Activated T-cell treated with anti-CD3 and anti-CD28 coated beads for 1 hour (primary cell): ENCODE data around the gene LSR.

ENCODE experiments used
- DNase-seq: peaks from one replicate; pipeline ENCODE4 v3.0.0-alpha.2; 2020; ENCODE audit warnings: low read depth

LSR gene, protein sequence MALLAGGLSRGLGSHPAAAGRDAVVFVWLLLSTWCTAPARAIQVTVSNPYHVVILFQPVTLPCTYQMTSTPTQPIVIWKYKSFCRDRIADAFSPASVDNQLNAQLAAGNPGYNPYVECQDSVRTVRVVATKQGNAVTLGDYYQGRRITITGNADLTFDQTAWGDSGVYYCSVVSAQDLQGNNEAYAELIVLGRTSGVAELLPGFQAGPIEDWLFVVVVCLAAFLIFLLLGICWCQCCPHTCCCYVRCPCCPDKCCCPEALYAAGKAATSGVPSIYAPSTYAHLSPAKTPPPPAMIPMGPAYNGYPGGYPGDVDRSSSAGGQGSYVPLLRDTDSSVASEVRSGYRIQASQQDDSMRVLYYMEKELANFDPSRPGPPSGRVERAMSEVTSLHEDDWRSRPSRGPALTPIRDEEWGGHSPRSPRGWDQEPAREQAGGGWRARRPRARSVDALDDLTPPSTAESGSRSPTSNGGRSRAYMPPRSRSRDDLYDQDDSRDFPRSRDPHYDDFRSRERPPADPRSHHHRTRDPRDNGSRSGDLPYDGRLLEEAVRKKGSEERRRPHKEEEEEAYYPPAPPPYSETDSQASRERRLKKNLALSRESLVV

DNA sequence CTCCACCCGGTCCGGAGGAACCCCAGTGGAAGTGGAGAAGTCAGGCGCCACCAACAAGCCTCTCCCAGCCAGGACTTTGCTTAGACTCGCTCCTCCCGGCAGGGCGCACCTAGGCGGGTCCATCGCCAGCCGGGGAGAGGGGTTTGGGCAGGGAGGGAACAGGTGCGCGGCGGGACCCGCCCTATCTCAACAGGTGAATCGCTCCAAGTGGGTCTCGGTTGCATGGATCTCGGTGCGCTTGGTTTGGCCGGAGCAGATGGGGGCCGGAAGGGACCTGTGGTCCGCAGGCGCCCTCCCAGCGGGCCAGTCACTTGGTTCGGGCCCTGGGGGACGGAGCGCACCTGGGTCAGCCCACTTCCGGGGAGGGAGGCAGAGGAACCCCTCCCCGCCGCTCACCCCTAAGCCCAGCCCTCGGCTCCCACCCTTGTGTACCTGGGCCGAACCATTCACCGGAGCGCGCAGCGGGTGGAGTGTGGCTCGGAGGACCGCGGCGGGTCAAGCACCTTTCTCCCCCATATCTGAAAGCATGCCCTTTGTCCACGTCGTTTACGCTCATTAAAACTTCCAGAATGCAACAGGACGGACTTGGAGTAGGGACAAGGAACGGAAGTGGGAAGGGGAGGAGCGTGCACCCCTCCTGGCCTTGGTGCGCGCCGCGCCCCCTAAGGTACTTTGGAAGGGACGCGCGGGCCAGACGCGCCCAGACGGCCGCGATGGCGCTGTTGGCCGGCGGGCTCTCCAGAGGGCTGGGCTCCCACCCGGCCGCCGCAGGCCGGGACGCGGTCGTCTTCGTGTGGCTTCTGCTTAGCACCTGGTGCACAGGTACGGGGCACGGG is at the start of gene LSR:
TSS of gene LSR (plus strand) at position 693 of the 836 bp plus-strand sequence. CDS start at position 714, 21 bp downstream.
- peak; percentile 71 for DNase-seq

DNA sequence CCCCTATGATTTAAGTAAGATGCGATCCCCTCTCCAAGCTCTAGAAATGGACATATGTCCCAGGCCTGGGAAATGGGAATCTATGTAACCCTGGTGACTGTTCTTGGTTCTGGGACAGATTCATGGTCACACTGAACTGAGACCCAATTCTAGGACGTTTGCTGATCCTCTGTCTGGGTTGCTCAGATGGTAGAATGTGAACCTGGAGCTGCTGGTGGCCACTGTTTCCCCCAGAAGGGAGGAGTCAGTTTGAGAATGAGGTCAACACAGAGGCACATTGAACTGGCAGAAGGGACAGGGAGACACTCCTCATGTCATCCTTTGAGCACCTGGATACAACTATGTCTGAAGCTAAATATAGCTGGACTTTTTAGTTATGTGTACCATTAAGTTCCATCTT is 49.3 kb upstream of the LSR start:
- no peak for DNase-seq

DNA sequence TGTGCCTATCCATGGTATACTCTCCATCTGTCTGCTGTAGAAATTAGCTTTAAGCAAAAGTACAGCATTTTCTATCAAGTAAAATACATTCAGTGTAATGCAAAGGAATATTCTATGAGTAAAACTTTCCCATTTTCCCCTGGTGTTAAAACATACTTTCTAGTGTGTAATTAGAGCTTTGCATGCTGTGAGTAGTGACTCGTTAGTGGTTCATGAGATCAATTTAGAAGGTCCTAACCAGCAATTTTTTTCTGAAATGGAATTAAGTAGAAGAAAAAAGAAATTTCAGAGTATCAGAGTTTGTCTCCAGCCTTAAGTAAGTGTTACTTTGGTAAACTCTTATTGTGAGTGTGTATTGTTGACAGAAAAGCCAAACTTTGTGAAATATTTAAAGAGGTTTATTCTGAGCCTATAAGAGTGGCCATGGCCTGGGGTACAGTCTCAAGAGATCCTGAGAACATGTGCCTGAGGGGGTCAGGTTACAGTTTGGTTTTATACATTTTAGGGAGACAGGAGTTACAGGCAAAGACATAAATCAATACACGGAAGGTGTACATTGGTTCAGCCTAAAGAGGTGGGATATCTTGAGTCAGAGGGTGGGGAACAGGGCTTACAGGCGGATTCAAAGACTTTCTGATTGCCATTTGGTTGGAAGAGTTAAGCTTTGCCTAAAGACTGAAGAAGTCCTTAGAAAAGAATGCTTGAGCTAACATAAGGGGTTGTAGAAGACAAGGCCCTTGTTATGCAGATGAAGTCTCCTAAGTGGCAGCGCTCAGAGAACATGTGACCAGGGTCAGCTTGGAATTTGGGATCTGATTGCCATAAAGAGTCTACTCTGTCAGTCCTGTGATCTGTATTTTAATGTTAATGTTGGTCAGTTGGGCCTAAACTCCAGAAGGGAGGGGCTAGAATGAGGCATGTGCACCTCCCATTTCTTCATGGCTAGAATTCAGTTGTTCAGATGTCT is 45.8 kb upstream of the LSR start:
- no peak for DNase-seq

DNA sequence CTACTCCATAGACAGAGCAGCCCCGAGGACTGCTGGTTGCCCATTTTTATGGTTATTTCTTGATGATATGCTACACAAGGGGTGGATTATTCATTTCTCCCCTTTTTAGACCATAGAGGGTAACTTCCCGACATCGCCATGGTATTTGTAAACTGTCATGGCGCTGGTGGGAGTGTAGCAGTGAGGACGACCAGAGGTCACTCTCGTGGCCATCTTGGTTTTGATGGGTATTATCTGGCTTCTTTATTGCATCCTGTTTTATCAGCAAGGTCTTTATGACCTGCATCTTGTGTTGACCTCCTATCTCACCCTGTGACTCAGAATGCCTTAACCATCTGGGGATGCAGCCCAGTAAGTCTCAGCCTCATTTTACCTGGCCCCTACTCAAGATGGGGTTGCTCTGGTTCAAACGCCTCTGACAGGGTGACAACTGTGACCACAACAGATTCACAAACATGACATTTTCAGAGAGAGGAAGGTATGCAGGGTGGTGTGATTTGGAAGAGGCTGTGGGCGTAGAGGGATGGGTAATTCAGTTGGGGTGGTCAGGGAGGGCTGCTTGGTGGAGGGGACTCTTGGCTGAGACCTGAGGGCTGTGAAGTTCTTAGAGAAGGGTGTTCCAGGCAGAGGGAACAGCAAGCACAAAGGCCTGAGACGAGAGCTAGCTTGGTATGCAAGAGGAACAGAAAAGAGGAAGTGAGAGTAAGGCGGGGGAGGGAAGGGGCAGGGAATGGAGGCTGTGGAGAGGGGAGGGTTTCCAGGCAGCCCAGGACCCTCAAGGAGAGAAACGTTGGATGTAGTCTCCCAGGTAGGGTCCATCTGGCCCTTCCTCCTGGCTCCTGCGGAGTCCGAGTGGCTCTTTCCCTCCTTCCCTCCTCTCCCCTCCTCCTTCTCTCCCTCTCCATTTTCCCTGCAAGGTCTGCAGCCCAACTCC is 43.7 kb upstream of the LSR start:
- DNase-seq, result no peak

DNA sequence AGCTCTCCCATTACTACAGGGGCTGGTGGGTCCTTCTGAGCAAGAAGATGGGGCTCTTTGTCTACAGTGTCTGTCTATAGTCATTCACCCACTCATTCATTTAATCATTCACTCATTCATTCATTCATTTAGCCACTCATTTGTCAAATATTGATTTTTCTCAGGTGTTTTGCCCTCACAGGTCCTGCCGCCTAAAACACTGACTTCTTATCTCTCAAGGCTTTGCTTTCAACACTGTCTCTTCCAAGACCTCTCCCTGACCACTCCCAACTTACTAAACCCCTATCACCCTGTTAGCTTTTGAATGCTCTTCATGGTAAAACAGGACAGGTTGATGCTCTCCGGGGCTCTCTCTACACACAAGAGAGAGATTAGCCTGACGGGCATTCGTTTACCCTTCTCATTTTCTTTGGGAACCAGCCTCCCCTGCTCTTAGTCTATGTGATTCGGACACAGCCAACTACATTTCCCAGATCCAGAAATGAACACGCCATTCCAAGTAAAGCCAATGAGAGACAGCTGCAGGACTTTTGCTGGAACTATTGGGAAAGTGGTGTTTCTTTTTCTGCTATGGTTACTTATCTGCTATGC is 43.0 kb upstream of the LSR start:
- no peak for DNase-seq

DNA sequence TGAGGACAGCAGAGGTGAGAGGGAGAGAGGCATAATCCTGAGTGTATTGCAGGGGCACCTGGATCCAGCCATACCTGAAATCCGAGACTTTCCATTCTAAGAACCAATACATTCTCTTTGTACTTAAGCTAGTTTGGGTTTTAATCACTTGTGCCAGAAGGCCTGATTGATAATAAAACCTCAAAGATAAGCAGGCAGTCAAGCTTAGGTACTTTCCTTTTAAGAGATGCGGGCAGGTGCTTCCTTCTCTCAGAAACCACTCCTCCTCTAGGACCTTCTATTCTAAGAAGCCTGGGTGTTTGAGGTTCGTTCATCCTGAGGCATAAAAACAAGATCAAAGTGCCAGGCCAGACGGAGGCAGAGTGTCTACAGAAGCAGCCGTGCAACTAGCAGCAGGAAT is 42.4 kb upstream of the LSR start:
- no peak for DNase-seq

DNA sequence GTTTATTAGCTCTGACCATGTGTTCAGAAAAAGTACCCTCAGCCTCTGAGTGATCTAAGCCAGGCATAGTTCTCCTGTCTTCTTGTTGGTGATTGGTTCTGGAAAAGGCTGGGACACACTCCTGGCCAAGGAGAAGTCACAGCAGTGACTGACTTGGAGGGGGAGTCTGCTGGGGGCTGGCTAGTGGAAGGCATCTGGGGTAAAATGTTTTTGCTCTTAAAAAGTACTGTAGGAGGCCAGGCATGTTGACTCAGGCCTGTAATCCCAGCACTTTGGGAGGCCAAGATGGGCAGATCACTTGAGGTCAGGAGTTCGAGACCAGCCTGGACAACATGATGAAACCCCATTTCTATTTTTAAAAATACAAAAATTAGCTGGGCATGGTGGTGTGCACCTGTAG is 41.9 kb upstream of the LSR start:
- DNase-seq, result no peak

DNA sequence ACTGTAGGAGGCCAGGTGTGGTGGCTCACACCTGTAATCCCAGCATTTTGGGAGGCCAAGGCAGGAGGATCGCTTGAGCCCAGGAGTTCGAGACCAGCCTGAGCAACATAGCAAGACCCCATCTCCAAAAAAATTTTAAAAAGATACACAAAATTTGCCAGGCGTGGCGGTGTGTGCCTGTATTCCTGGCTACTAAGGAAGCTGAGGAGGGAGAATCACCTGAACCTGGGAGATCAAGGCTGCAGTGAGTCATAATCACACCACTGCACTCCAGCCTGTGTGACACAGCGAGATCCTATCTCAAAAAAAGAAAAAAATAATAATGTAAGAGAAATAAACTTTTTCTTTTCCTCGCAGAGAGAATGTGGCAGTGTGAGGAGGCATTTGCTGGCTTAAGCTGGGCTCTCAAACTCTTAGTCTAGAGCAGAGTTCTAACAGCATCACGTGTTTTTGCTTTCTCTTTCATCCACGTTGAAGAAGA is 41.4 kb upstream of the LSR start:
- DNase-seq, result no peak

DNA sequence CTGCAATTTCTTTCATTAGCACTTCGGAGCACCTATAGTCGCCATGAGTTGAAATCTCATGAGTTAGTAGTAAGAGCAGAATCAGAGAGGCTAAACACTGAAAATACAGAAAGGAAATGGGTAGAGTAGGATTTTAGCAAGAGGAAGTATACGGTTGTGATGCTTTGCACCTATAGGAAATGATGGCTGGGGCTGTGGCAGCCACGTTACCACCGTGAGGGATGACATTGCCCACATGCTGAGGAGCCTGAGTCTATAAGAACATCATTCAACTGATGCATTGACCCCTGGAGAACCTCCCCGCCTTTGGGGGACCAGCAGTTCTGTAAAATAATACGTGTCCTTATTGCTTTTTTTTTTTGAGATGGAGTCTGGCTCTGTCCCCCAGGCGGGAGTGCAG is 40.7 kb upstream of the LSR start:
- DNase-seq, result no peak

DNA sequence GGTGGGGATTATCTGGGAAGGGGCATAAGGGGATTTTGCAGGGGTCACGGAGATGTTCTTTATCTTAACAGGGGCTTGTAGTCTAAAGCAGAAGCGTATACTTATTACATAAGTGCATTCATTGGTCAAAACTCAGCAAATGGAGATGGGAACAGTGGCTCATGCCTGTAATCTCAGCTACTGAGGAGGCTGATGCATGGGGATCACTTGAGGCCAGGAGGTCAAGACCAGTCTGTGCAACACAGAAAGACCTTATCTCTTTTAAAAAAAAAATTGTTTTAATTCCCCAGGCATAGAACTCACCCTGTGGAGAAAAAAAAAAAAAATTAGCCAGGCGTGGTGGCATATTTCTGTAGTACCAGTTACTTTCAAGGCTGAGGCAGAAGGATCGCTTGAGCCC is 39.2 kb upstream of the LSR start:
- no peak for DNase-seq

DNA sequence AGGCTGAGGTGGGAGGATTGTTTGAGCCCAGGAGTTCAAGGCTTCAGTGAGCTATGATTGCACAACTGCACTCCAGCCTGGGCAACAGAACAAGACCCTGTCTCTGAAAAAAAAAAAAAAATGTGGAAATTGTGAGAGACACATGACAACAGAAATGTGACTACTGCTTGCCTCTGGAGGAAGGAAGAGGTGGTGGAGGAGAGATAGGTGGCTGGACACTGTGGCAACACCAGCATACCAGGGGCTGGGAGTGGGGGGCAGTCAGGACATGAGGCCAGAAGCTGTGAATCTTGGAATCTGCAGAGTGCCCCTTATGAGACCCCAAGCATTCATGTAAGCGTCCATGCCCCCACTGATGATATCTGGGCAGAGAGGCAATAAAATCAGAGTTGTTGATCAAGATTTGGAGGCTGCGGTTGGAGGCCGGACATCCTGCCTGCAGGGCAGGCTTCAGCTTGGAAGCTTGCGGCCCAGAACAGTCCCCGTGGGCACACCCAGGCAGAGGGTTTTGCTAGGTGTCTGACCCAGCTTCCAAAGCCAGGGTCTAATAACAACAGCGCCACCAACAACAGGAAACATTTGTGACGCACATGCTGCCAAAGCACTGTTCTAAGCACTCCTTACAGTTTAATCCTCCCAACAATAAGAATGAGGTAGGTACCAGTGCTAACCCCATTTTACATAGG is 37.1 kb upstream of the LSR start:
- peak; percentile 59 for DNase-seq

DNA sequence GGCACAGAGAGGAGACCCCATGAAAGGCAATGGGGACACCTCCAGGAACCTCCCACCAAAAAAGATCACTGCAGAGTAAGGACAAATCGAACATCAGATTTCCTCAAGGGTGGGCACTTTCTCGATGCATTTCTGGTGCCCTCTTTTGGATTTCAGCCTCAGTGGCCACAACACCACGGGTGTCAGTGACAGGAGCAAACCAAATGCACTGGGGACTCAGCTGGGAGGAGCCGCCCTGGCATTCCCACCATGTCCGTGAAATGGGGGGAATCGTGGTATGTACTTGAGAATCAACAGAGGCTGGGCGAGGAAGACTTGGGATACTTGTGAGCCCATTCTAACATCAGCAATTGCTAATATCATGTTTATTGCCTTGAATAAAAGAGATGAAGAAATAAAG is 36.6 kb upstream of the LSR start:
- DNase-seq, result no peak

DNA sequence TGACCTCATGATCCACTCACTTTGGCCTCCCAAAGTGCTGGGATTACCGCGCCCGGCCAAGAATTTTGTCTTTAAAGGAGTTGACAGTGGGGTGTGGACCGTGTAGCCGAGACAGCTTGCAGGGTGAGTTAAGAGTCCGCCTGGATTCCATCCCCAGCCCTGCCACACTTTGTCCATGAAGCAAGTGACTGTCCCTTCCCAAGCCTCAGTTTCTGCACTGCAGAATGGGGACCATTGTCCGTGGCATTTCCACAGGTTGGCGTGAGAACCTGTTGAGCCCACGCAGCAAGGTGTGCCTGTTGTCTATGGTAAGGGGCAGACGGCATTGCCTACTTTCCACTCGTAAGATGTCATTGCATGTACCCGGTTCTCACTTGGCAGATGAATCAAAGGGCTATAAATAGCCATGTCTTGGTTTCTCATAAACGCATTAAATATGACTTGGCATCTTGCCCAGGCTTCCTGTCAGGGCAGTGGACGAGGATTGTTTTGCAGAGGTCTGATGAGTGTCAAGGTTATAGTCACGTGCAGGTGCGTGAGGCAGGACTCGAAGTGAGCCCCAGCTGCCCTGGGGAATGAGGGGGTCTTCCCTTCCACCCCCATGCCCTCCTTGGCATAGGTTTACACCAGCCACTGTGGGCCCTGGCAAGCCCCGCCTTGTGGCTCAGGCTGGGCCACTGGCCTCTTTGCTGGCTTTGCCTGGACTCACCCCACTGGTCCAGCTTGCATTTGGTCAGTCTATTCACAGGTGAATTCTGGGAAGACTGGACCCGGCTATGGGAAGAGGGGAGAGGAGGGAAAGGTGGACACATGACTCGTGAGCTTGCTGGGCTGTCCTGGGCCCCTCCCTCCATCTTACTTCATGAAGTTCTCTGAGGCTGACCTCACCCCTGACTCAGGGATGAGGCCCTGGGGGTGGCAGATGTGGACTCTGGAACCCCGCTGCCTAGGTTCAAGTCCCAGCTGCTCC is 34.9 kb upstream of the LSR start:
- DNase-seq, result peak; percentile 57

DNA sequence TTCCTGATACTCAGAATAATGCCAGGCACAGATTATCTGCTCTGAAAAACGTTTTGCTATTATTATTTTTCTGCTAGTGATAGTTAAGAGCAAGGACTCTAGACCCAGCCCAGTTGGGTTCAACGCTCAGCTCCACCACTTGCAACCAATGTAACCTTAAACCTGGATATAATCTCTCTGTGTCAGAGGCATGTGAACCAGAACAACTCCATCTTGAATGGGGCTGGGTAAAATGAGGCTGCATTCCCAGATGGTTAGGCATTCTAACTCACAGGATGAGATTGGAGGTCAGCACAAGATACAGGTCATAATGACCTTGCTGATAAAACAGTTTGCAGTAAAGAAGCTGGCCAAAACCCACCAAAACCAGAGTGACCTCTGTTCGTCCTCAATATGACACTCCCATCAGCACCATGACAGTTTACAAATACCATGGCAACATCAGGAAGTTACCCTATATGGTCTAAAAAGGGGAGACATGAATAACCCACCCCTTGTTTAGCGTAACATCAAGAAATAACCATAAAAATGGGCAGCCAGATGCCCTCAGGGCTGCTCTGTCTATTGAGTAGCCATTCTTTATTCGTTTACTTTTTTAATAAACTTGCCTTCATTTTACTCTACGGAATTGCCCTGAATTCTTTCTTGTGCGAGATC is 33.9 kb upstream of the LSR start:
- DNase-seq, result no peak

DNA sequence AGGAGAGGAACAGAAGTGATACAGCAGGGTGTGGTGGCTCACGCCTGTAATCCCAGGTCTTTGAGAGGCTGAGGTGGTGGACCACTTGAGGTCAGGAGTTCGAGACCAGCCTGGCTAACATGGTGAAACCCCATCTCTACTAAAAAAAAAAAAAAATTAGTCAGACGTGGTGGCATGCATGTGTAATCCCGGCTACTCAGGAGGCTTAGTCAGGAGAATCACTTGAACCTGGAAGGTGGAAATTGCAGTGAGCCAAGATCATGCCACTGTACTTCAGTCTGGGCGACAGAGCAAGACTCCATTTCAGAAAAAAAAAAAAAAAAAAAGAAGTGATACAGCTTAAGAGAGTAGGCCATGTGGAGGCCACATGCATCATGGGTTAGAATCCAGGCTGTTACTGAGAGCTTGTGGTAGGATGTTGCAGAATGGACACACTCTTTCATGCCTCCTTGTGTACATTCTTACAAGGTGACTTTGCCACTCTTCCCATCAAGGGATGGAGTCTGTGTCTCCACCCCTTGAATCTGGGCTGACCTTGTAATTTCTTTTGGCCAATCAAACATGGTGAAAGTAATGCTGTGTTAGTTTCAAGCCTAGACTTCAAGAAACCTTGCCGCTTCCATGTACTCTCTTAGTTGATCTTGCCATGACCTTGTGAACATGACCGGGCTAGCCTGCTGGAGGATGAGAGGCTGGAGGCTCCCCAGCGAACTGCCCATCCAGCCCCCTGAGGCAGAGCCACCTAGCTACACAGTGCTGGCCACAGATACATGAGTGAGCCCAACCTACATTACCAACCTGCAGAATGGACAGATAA is 32.6 kb upstream of the LSR start:
- no peak for DNase-seq

DNA sequence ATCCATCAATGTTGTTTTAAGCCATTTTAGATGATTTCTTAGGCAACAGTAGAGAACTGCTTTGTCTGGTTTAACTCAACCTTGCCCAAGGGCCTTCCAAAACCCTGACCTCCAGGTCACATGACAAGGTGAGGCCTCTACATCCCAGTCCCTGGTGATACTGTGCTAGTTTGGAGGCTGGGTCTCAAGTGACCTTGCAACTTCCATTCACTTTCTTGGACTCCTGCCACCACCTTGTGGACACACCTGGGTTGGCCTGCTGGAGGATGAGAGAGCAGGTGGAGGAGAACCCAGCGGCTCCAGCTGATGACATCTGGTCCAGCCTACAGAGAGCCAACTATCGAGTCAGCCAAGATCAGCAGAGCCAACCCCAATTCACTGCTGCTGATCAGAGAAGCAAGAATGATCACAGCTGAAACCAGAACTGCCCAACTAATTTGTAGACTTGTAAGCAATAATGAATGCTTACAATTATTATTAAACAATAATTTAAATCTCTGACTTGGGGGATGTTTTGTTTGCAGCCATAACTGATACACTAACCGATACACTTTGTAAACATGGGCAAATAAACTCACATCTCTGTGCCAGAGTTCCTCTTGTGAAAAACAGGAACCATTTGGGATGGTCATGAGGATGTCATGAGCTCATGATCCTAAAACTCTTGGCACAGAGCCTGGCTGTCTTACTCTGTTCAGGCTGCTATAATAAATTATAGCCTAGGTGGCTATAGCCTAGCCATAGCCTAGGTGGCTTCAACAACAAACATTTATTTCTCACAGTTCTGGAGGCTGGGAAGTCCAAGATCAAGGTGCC is 31.8 kb upstream of the LSR start:
- DNase-seq, result peak; percentile 17
